Effector CD4-positive, alpha-beta T cell (primary cell): ENCODE results near the gene MPC1L. TPM values are rescaled to one million over a fixed set of nuclear protein-coding genes. Genes with fewer than 3 reads are reported as not detected.
"Not testable (repeated sequence)": the region's sequence is repeated elsewhere in the genome, so short reads cannot be mapped to it uniquely, and the experiment has no call there.

Source experiments
- DNase-seq: peaks from one replicate; pipeline ENCODE4 v3.0.0-alpha.2; 2020
- total RNA-seq: gene quantifications from one replicate; lab custom pipeline; 2026; lab: John Stamatoyannopoulos, UW

The MPC1L gene
- total RNA-seq = not detected

DNA sequence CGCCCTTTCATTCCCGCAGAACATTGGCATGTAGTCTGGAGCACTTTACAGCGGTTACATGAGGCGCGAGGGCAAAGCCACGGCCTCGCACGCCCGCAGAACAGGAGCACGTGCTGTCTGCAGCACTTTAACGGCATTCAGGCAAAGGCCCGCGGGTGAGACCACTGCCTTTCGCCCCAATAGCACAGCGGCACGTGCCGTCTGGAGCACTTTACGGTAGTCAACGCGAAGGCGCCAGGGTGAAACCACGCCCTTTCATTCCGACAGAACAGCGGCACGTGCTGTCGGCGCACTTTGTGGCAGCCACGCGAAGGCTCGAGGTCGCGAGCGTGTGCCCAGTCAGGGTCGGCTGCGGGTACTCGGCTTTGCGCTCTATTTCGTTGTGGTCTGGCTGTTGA, at the start of gene MPC1L:
Gene MPC1L (plus strand): TSS at position 290 of the 398 bp plus-strand sequence. CDS start 138 bp downstream, outside the sequence.
- no peak for DNase-seq

GRCh38 chrX:40573763-40574162, 49.5 kb upstream of the MPC1L start:
- DNase-seq = no peak

GRCh38 chrX:40575411-40575810, 47.8 kb upstream of the MPC1L start:
- not testable (repeated sequence) for DNase-seq

DNA sequence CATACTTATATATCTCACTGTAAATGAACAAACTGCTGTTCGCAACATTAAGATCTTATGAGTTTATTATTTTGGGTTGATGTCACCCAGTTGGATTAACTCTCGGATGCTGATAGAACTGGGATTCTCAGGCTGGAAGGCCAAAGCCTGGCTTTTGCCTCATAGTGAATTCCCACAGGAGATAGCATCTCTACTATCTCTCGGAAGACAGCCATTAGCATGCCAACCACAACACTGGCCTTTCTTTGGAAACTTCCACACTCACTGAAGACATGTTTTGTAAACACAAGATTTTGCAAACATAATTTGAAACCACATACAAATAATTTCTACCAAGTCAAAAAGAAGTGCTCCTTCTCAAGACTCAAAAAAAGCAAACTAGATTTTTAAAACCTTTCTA, 46.9 kb upstream of the MPC1L start:
- DNase-seq = no peak

DNA sequence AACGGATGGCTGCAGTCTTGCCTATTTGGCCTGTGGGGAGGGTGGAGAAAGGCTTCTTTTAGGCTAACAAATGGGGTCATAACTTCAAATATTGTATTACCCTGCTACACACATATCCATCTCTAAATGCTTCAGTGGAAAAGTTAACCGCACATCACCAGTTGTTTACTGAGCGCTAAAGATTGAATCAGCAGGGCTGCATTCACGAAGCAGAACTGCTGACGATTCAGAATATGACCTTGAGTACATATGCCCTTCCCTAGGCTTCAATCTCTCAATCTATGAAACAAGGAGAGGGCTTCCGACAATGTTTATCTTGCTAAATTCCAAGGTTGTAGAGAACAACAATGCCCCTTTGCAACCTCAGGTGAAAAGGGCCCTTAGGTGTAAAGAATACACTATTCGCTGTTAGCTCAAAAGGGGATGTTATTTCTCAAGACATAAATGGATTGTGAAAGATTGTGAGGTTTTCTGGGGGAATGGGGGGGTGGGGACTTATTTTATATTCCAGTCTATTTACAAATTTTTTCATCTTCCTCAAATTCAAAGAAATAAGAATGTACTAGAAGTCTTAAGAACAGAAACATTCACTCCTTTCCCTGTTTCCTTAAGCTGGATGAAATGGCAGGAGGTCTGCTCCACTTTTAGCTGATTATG, 45.1 kb upstream of the MPC1L start:
- DNase-seq = no peak

GRCh38 chrX:40579141-40579540, 44.1 kb upstream of the MPC1L start:
- DNase-seq = no peak

- no peak for DNase-seq
Observed at GRCh38 chrX:40579900-40580536, 43.2 kb upstream of the MPC1L start.

- peak; percentile 82 for DNase-seq
Observed at GRCh38 chrX:40580537-40581335, 42.5 kb upstream of the MPC1L start, which contains the start of gene ATP6AP2. TSS of gene ATP6AP2 (plus strand) at chrX:40580970. CDS start at chrX:40581066, 96 bp downstream.

GRCh38 chrX:40581336-40581920, 41.8 kb upstream of the MPC1L start:
- no peak for DNase-seq

- DNase-seq = not testable (repeated sequence)
Observed at GRCh38 chrX:40582178-40582577, 41.0 kb upstream of the MPC1L start.

DNA sequence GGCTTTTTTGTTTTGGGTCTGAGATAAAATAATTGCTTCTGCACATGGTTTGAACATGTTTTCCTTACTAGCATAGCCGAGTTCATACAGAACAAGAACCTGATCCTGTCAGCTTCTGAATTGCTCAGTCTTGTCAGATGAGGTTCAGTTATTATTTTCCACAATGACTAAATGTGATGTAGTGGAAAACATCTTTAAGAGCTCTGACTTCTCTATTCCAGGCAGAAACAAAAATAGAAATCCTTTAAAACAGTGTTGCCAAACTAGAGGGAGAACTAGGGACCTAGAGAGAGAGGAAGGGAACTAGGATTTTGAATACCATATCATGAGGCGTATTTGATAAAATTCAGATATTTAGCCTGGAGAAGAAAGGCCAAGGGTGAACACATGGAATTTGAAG, 40.4 kb upstream of the MPC1L start:
- no peak for DNase-seq

DNA sequence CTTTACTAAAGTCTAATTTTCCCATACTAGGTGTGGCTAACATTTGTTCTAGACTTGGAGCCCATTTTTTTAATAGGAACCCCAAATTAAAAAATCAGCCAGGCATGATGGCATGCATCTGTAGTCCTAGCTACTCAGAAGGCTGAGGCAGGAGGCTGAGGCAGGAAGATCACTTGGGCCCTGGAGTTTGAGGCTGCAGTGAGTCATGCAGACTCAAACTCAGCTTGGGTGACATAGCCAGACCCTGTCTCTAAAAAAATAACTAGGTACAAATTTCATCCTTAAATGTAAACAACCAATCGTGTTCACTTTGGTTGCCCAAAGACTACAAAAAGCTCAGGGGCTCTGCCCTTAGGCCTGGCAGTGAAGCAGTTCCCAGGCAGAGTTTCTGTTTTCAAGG, 35.6 kb upstream of the MPC1L start:
- not testable (repeated sequence) for DNase-seq

GRCh38 chrX:40589616-40590321, 33.5 kb upstream of the MPC1L start:
- not testable (repeated sequence) for DNase-seq

DNA sequence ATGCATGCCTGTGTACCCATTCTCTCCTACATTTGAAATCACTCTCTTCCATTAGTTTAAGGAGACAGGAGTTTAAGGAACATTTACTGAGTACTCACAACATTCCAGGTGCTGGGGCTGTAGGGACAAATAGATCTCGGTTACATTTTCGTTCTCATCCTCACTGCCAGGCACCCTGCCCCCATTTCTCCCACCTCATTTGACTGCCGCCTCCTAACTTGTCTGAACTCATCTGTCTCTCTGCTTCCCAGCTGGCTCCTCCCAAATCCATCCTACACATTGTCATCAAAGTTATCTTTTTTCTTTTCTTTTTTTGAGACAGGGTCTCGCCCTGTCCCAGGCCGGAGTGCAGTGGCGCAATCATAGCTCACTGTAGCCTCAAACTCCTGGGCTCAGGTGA, 19.8 kb upstream of the MPC1L start:
- no peak for DNase-seq

DNA sequence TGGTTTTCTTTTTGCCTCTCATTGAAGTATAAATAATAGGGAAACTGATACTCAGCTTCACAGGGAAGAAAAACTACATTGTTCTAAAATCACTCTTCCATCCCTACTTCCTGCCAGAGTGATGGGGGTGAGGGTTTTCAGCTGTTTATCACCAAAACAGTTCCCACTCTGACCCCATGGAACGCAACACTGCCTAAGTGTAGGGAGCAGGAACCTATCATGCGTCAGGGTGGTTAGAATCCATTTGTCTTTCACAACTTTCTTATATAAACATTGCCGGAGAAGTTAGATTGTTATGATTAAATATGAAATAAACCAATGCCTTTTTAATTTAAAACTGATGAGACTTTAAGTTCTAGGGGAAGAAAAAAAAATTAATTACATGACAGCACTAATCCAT, 15.8 kb upstream of the MPC1L start:
- DNase-seq = no peak

- no peak for DNase-seq
Observed at GRCh38 chrX:40612511-40612910, 10.7 kb upstream of the MPC1L start.

DNA sequence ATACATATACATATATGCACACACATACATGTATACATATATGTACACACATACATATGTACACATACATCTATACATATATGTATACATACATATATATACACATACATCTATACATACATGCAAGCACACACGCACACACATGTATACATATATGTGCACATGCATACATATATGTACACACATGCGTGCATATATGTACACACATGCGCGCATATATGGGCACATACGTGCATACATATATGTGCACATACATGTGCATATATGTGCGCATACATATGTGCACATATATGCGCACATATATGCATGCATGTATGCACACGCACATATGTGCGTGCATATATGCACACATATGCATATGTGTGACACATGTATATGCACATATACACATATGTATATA, 7.3 kb upstream of the MPC1L start:
- no peak for DNase-seq

GRCh38 chrX:40617566-40617965, 5.7 kb upstream of the MPC1L start:
- DNase-seq = no peak

DNA sequence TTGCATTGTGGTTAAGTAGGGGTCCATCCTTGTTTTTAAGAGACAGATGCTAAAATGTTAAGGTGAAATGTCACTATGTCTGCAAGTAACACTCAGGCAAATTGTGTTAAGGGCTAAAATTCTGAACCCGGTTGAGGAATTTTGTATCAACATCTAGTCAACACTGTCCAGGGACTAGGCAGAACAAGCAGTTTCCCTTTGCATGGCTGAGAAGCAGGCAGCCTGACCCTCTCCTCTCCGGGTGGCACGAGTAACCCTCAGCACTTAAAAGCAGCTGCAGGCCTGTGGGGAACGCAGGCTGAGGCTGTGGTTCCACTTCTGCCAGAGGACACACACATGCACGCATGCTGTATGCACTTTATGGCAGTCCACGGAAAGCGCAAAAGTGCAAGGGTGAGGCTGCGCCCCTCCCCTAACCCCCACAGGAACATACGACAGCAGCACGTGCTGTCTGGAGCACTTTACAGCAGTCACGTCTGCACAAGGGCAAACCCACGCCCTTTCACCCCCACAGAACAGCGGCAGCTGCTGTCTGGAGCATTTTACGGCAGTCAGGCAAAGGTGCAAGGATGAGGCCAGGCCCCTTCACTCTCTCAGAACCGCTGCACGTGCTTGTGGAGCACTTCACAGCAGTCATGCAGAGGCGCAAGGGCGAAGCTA, 619 bp upstream of the MPC1L start:
- DNase-seq = no peak

- no peak for DNase-seq
Observed at GRCh38 chrX:40623665-40624064, 437 bp downstream of the MPC1L start.

DNA sequence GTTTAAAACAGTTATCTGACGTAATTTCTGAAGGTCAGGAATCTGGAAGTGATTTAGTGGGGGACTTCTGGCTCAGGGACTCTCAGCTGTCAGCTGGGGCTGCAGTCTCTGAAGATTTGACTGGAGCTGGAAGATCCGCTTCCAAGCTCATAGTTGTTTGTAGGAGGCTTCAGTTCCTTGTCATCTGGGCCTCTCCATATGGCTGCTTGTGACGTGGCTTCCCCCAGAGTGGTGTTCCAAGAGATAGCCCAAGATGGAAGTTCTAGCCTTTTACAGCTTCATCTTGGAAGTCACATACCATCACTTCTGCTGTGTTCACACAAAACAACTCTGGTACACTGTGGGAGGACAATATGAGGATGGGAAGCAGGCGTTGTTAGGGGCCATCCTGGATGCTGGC, 2.1 kb downstream of the MPC1L start:
- no peak for DNase-seq

DNA sequence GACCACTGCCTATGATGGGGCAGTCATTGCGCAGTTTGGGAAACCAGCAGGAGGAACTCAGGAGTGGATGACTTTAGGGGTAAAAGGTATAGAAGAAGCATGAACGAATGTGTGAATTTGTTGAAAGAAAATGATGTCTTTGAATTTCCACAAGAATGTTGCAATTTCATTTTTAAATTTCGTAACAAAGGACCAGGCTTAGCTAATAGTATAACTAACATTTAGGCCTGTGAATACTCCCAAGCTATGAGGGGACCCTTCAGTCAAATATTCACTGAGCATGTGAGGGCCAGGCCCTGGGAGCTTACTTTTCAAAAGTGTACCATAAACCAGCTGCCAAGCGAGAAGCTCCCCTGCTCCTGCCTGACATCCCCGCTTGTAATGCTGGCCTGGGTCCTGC, 5.3 kb downstream of the MPC1L start:
- DNase-seq = no peak
